HG02840 (cell line): ENCODE measurements around the gene TEX10.

Source experiments
- ATAC-seq: cut with Tn5 transposase; IDR thresholded peaks from one replicate; pipeline ENCODE4 v1.9.1; 2021; ENCODE audit warnings: mild to moderate bottlenecking, moderate library complexity, moderate number of reproducible peaks; ENCODE audit not compliant: unreplicated experiment, low FRiP score

Gene TEX10

GRCh38 chr9:100287186-100287585 lies 65.6 kb downstream of the TEX10 start:
- ATAC-seq = no peak

DNA sequence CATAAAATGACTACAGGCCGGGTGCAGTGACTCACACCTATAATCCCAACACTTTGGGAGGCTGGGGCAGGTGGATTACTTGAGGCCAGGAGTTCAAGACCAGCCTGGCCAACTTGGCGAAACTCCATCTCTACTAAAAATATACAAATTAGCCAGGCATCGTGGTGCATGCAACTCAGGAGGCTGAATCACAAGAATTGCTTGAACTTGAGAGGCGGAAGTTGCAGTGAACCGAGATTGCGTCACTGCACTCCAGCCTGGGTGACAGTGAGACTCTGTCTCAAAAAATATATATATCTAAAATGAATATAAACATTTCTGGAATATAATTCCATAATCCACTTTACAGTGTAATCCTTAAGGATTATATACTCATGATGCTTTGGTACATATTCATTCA lies 66.5 kb downstream of the TEX10 start:
- no peak for ATAC-seq

DNA sequence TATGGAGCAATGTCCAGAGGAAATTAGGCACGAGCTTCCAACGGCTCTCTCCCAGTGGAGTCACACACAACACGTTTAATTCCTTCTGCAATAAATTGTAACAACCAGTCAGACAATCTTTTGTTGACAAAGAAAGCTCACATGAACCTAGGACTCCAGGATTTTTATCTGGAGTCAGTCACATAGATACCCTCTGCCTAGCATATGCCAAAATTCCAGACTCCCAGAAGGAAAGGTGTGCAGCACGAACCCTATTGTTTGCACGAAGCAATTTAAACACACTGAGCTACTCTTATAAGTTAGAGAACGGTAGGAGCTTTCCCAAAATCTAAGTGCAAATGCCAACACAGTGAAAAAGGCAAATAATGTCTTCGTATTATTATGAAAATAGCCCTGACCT lies 67.1 kb downstream of the TEX10 start:
- no peak for ATAC-seq

DNA sequence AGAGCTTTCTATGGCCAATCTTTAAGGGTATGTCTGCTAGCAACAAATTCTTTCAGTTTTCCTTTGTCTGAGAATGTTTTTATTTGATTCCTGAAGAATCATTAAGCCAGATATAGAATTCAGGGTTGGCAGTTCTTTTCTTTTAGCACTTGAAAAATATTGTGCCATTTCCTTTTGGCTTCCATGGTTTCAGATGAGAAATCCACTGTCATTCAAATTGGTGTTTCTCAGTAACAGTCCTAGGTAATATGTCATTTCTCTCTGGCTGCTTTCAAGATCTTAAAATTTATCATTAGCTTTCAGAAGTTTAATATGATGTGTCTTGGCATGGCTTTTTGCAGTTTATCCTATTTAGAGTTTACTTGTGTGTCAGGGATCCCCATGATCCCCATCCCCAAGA lies 67.7 kb downstream of the TEX10 start:
- no peak for ATAC-seq

- ATAC-seq = no peak
These were observed 68.5 kb downstream of the TEX10 start for GRCh38 chr9:100284247-100284646.

- no peak for ATAC-seq
These were observed 70.4 kb downstream of the TEX10 start for GRCh38 chr9:100282388-100282719.

DNA sequence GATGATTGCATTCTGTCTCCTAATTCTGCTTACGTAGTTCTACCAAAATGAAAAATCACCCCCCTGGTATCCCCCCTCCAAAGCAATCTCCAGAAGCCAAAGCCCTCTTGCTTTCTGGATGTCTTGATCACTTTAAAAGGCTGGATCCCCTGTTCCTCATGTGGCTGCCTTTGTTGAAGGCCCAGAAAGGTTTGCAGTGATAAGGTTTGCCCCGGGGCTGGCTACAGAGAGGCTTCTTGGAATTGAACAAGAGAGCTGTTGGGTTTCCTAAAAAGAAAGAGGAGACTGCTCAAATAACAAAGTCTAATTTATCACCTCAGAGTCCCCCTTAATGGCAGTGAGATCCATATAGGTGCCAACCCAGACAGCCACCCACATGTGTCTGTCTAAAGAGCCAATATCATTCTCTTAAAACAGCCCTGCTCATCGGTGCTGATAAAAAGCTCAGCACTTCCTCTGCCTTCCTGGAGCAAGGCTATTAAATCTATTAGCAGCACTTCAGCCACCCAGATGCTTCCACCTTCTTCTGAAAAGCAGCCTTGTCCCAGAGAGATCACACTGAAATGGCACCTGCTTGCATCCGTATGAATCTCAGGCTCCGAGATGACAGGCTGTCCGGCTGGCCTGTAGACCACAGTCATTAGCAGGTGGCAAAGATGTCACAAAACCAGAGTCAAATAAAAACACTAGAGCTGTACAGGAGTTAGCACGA lies 70.9 kb downstream of the TEX10 start:
- no peak for ATAC-seq

DNA sequence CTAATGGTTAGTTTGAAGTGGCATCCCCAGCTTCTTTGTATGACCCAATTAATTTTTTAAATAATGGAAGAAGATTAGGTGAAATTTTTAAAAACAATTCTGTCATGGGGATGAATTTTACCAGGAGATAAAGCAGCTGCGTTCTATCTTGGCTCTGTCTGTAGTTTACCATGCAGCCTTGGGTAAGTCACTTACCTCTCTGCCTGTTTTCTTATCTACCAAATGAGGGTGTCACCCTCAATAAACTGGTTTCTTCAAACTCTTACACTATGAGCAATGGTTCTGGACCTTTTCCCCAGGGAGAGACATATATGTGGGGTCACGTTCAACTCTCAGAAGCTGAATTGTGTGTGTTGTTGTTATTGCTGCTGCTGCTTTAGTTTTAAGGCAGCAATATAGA lies 71.7 kb downstream of the TEX10 start:
- ATAC-seq = no peak

- ATAC-seq = no peak
These were observed 75.4 kb downstream of the TEX10 start for GRCh38 chr9:100277166-100277979.

DNA sequence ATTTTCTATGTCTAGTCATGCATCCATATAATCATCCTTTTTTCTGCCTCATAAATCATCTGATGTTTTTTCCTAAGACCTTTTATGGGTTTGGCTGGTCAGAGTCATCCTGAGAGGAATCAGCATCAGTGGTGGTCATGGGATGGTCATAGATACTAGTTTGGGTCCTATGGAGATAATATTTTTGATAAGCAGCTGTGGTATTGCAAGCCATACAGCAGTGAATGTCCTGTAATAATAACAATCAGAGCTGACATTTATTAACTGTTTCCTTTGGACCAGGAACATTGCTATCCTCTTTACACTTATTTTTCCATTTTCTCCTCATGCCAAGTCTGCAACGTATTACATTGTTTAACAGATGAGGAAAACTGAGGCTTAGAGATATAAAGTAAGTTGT lies 83.1 kb downstream of the TEX10 start:
- no peak for ATAC-seq

DNA sequence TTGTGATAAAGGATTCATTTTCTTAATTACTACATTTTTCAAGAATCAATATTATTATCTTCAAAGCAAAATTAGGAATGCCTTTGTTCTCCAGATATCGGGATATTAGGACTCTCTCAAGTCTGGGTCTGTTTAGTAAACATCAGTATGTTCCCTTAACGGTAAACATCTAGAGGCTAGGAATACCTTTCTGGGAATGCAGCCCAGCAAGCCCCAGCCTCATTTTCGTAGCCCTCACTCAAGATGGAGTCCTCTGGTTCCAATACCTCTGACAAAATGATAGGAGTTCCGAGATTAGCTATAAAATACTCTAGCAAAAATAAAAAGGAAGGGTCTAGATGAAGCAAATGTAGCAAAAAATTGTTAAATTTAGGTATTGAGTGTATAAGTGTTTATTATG lies 84.5 kb downstream of the TEX10 start:
- no peak for ATAC-seq

DNA sequence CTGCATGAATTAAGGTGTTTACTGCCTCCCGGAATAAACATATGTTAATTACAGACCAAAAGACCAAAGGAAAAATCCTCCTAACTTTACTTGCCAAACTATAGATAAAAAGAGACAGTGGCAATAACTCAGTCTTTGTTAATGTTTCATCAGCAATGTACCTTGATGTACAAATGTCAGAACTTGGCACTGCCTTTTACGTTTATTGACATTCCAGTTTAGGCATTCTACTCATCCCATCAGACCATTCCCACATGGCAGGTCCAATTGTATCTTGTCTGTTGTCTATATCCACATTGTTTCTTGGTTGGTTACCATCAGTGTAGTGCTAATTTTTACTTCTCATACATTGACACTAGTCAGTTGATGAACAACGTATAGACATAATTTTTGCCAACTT lies 85.5 kb downstream of the TEX10 start:
- ATAC-seq = no peak
